Body of pancreas (tissue), 4 donors: ENCODE measurements around the gene TIGAR. TPM values are rescaled to one million over a fixed set of nuclear protein-coding genes. Genes with fewer than 3 reads are reported as not detected.

ENCODE experiments used
- ATAC-seq: fragments of 150-250 bp; one replicate; pipeline ENCODE4 v1.9.1; 2016
- DNase-seq, 4 donors: peaks; one replicate each; pipeline ENCODE4 v3.0.0-alpha.2; 2019
- H3K27ac ChIP-seq, 4 donors: fragments of 200-600 bp; sonication (generic); 1 replicate in 3 of 4; 2 replicates in 1 of 4; pipeline versions ENCODE4 v1.5.1 to v1.6.1; 2016 to 2019; ENCODE audit warnings: mild to moderate bottlenecking in 1 of 4, mixed read lengths in 1 of 4, moderate library complexity in 1 of 4
- H3K27me3 ChIP-seq, 2 donors: fragments of 200-600 bp; sonication (generic); one replicate each; pipeline ENCODE4 v1.6.0; 2016; ENCODE audit warnings: mild to moderate bottlenecking in 1 of 2
- H3K36me3 ChIP-seq, 2 donors: fragments of 200-600 bp; sonication (generic); replicated peaks in 1 of 2; 2 replicates each; pipeline ENCODE4 v1.5.1; 2016; ENCODE audit warnings: low read depth in 2 of 2; ENCODE audit not compliant: insufficient read depth in 1 of 2
- H3K4me1 ChIP-seq: fragments of 200-600 bp; sonication (generic); one replicate; pipeline ENCODE4 v1.6.0; 2016
- H3K4me3 ChIP-seq, 2 donors: fragments of 200-600 bp; sonication (generic); 1 replicate in 1 of 2; 2 replicates in 1 of 2; pipeline ENCODE4 v1.5.1; 2016 to 2019
- H3K9me3 ChIP-seq, 3 donors: fragments of 200-600 bp; sonication (generic); 1 replicate in 2 of 3; 2 replicates in 1 of 3; pipeline ENCODE4 v1.5.1; 2016
- POLR2A ChIP-seq, 3 donors: fragments of 450-650 bp; IDR thresholded peaks; one replicate each; pipeline ENCODE4 v1.6.1; 2016; ENCODE audit warnings: antibody characterized with exemption in 3 of 3, mild to moderate bottlenecking in 2 of 3
- WGBS, 2 donors: methylation state at CpG; one replicate each; pipeline ENCODE4 v1.1.5; 2017; 5-methylcytosine and 5-hydroxymethylcytosine counted together
- intact Hi-C: fragments of 100-400 bp; cut with DNase I; formaldehyde crosslinking; loops from one replicate; pipeline ENCODE4 v1.15.1; 2023
- total RNA-seq, 2 donors: library from RNA; depleted of rRNA; stranded (reverse); fragments of >200 nt; gene quantifications; one replicate each; pipeline ENCODE4 v1.1.0, GENCODE V29; 2016
- TF ChIP-seq, protein P1 (sequence below), 7 experiments: fragments of 450-650 bp in 4 of 7; fragments of 200-600 bp in 3 of 7; sonication (generic) in 3 of 7; IDR thresholded peaks; one replicate each; pipeline ENCODE4 v1.5.1; 2016 to 2019; ENCODE audit warnings: antibody characterized with exemption in 7 of 7

TIGAR gene
- total RNA-seq, 2 donors from 2014 or later = 0.33 to 1.6 TPM

DNA sequence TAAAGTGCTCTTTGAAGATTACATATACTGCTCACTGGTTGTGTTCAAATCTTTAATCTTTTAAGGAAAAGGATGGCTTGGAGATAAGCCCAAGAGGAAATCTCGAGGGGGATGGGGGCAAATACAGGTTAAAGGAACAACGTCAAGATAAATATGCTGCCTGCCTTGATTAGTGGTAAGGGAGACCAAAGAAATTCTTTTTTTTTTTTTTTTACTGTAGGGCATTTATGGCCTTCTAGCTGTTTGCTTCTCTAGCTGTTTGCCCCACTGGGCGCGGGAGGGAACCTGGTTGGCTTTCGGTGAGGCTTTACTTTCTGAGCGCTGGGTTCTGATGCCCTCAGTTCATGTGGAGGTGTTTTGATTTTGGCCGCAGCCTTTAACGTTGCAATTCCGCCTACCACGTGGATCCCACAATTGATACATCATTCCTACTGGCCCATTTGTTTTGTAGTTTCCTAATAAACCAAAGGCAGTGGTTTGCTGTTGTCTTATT is 41.8 kb upstream of the TIGAR start:
- intact Hi-C loops = loop anchor here (10.0 kb wide), 1 partner anchor 234 kb away; no protein-coding TSS in a partner anchor
- Histone ChIP-seq H3K9me3 (no peaks in the 10 kb centered on the region), H3K4me3 (no peak overlapping the region), H3K36me3 (peaks cover 0 to 13% of the 10 kb centered on the region in 2 donors), H3K27me3 (no peaks in the 10 kb centered on the region), H3K27ac (no peak overlapping the region), H3K4me1 (peaks cover 52% of the 10 kb centered on the region)
- TF ChIP-seq, protein P1, sequence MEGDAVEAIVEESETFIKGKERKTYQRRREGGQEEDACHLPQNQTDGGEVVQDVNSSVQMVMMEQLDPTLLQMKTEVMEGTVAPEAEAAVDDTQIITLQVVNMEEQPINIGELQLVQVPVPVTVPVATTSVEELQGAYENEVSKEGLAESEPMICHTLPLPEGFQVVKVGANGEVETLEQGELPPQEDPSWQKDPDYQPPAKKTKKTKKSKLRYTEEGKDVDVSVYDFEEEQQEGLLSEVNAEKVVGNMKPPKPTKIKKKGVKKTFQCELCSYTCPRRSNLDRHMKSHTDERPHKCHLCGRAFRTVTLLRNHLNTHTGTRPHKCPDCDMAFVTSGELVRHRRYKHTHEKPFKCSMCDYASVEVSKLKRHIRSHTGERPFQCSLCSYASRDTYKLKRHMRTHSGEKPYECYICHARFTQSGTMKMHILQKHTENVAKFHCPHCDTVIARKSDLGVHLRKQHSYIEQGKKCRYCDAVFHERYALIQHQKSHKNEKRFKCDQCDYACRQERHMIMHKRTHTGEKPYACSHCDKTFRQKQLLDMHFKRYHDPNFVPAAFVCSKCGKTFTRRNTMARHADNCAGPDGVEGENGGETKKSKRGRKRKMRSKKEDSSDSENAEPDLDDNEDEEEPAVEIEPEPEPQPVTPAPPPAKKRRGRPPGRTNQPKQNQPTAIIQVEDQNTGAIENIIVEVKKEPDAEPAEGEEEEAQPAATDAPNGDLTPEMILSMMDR (IDR thresholded peaks at IDR 0.05) = no peak
- no peak for TF ChIP-seq POLR2A (IDR thresholded peaks at IDR 0.05)
- DNase-seq = no peak
- WGBS, 2 donors = 61 to 70% methylated on average over 10 of the region's 10 CpGs
- no peak for ATAC-seq

DNA sequence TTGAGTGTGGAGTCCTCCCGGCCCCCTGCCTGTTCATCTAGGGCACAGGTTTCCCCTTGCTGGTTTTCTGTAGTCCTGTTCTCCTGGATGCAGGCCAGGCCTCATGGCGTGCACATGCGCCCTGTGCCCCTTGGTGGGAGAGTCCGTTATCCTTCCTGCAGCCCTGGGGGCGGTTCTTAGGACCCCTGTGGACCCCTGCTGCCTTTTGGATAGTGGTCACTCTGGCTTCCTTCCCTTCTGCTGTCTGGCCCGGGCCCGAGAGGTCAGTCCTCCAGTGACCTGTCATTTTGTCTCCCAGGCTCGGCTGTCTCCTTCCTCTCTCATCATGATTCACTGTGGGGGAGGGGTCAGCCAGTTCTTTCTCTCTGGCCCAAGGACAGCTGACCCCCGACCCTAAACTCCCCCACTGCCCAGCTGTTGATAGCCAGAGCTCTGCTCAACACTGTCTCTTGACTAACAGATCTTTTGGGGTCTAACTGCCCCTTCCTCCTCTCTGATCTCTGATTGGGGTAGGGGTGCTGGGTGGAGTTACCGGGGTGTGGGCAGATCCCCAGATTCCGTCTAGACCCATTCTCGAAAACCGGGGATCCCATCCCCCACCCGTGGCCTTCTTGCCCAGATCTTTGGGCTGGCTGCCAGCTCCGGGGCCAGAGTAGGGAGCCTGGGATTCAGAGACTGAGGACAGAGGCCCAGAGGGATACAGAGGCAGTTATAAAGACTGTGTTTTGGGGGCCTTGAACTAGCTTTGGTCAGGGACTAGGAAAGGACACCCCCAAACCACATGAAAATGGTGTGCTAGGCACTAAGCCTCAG is 40.5 kb upstream of the TIGAR start:
- Histone ChIP-seq H3K27ac (peak overlapping the region in 2 of 4 donors; percentile 22 to 42), H3K4me3 (no peak overlapping the region), H3K4me1 (peaks cover 50% of the 10 kb centered on the region), H3K27me3 (no peaks in the 10 kb centered on the region), H3K36me3 (peaks cover 0 to 13% of the 10 kb centered on the region in 2 donors), H3K9me3 (no peaks in the 10 kb centered on the region)
- no peak for TF ChIP-seq POLR2A (IDR thresholded peaks at IDR 0.05)
- TF ChIP-seq, protein P1 (IDR thresholded peaks at IDR 0.05) = no peak
- ATAC-seq (no peak), DNase-seq (peak in 3 of 4 donors; percentile 45 to 61 (median 53))
- intact Hi-C loops = loop anchor here (5.0 to 10.0 kb wide), 2 partner anchors 286 to 388 kb away; no protein-coding TSS in a partner anchor
- WGBS, 2 donors = 51 to 55% methylated on average over 13 to 15 of the region's 15 CpGs

DNA sequence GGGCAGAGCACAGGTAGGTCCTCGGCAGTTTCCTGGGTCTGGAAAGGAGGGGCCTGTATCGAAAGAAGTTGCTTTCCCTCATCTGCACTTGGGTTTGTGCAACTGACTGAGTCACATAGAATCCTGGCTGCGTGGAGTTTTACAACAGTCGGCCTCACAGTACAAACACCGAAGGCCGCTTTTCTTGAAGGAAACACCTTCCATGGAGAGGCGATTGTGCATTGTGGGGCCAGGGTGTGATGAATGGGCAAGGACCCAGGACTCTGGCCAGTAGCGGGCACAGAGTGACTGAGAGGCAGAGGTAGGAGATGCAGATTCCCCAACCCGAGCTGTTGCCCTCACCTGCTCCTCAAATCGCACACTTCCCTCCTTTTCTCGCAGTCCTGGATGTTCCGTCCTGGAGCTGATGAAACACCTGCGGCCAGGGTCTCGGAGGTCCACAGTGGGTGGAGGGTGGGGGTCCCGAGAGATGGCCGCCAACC is 39.8 kb upstream of the TIGAR start:
- TF ChIP-seq, protein P1 (IDR thresholded peaks at IDR 0.05) = no peak
- no peak for TF ChIP-seq POLR2A (IDR thresholded peaks at IDR 0.05)
- WGBS, 2 donors = 85 to 92% methylated on average over 16 of the region's 16 CpGs
- H3K4me3 ChIP-seq = no peak overlapping the region

DNA sequence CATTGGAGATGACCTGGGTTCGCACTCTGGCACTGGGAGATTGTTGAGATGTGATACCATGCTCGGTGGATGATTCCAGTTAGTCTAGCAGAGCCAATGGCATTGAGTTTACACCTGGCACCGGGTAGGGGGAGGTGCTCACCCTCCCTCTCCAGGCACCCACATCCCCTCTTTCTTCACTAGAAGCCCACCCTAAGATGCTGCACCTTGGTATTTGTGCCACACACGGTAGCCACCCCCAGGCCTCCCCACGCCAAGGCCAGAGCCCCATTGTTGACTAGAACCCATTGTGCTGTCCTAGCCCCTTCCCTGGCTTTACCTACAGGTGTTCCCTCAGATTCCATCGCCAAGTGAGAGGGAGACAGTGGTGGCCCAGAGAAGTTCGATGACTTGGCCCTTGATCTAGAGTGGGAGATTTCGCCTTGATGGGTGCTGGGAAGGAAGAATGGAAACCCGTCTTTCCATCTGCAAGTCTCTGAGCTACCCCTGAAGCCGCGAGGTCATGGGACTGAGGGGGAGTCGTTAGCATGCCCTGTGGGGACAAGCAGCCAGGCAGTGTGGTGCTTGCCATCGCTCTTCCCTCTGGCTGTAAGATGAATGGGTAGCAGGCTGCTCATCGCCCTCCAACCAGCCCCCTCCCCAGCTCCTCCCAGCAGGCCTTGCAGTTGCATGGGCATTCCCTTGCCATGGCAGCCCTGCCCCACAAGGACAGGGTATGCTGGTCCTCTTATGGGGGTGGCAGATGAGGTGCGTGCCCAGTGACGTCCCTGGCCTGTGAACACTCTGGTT is 38.7 kb upstream of the TIGAR start:
- intact Hi-C loops = loop anchor here (5.0 to 10.0 kb wide), 2 partner anchors 287 to 390 kb away; no protein-coding TSS in a partner anchor
- peaks cover 32% of the 10 kb centered on the region for H3K4me1 ChIP-seq

More for the DNA sequence above, 39.8 kb upstream of the TIGAR start:
- intact Hi-C loops = loop anchor here (5.0 to 10.0 kb wide), 2 partner anchors 286 to 389 kb away; no protein-coding TSS in a partner anchor
- Histone ChIP-seq H3K36me3 (peaks cover 0 to 13% of the 10 kb centered on the region in 2 donors), H3K4me1 (peaks cover 43% of the 10 kb centered on the region), H3K27me3 (no peaks in the 10 kb centered on the region), H3K9me3 (no peaks in the 10 kb centered on the region), H3K27ac (peak overlapping the region in 2 of 4 donors; percentile 22 to 42)
- no peak for DNase-seq
- ATAC-seq = no peak

More for the DNA sequence above, 38.7 kb upstream of the TIGAR start:
- ATAC-seq (no peak), DNase-seq (no peak)
- H3K36me3 ChIP-seq = peaks cover 0 to 15% of the 10 kb centered on the region in 2 donors
- TF ChIP-seq POLR2A (IDR thresholded peaks at IDR 0.05) = no peak
- TF ChIP-seq, protein P1 (IDR thresholded peaks at IDR 0.05) = no peak
- H3K27ac ChIP-seq = no peak overlapping the region
- H3K27me3 ChIP-seq = no peaks in the 10 kb centered on the region
- no peaks in the 10 kb centered on the region for H3K9me3 ChIP-seq
- no peak overlapping the region for H3K4me3 ChIP-seq
- WGBS, 2 donors = 85 to 89% methylated on average over 14 to 16 of the region's 16 CpGs
